Parathyroid adenoma (tissue), 2 donors: ENCODE data around the gene CPB2.

Experiments
- H2AFZ ChIP-seq: fragments of 300-600 bp; sonication (generic); one replicate; pipeline ENCODE4 v1.7.0; 2017; ENCODE audit warnings: antibody characterized with exemption, mild to moderate bottlenecking
- H3K27ac ChIP-seq: fragments of 300-600 bp; sonication (generic); one replicate; pipeline ENCODE4 v1.7.0; 2017
- H3K27me3 ChIP-seq: fragments of 300-600 bp; sonication (generic); one replicate; pipeline ENCODE4 v1.7.0; 2017; ENCODE audit warnings: low read length; ENCODE audit not compliant: control insufficient read depth, insufficient read depth
- H3K36me3 ChIP-seq: fragments of 300-600 bp; sonication (generic); one replicate; pipeline ENCODE4 v1.7.0; 2017; ENCODE audit warnings: low read length; ENCODE audit not compliant: control insufficient read depth, insufficient read depth
- H3K4me1 ChIP-seq: fragments of 300-600 bp; sonication (generic); one replicate; pipeline ENCODE4 v1.7.0; 2017; ENCODE audit warnings: control low read depth
- H3K4me2 ChIP-seq: fragments of 300-600 bp; sonication (generic); one replicate; pipeline ENCODE4 v1.7.0; 2017; ENCODE audit warnings: low read length
- H3K4me3 ChIP-seq: fragments of 300-600 bp; sonication (generic); one replicate; pipeline ENCODE4 v1.7.0; 2017; ENCODE audit warnings: low read depth, low read length
- H3K79me2 ChIP-seq: fragments of 300-600 bp; sonication (generic); one replicate; pipeline ENCODE4 v1.7.0; 2017; ENCODE audit warnings: control low read depth
- H3K9ac ChIP-seq: fragments of 300-600 bp; sonication (generic); one replicate; pipeline ENCODE4 v1.7.0; 2017; ENCODE audit warnings: mild to moderate bottlenecking
- H3K9me3 ChIP-seq: fragments of 300-600 bp; sonication (generic); one replicate; pipeline ENCODE4 v1.7.0; 2017; ENCODE audit warnings: low read length; ENCODE audit not compliant: control insufficient read depth
- CTCF ChIP-seq: fragments of 300-600 bp; sonication (generic); IDR thresholded peaks from one replicate; pipeline ENCODE4 v1.7.0; 2017; ENCODE audit warnings: antibody characterized with exemption, mild to moderate bottlenecking
- donor health status: primary hyperparathyroidism.

CPB2 gene

GRCh38 chr13:46094478-46094877 is 10.4 kb downstream of the CPB2 start:
- no peak overlapping the region for H3K4me3 ChIP-seq
- H3K4me2 ChIP-seq: no peak overlapping the region
- no peaks in the 10 kb centered on the region for H3K27me3 ChIP-seq
- H3K4me1 ChIP-seq: no peaks in the 10 kb centered on the region
- no peaks in the 10 kb centered on the region for H3K9me3 ChIP-seq
- H3K27ac ChIP-seq: no peak overlapping the region
- no peak overlapping the region for H2AFZ ChIP-seq
- H3K36me3 ChIP-seq: no peaks in the 10 kb centered on the region
- no peak for TF ChIP-seq CTCF
- H3K79me2 ChIP-seq: no peaks in the 10 kb centered on the region
- H3K9ac ChIP-seq: no peak overlapping the region

- no peaks in the 10 kb centered on the region for H3K27me3 ChIP-seq
- no peaks in the 10 kb centered on the region for H3K4me1 ChIP-seq
- H2AFZ ChIP-seq: no peak overlapping the region
- H3K79me2 ChIP-seq: no peaks in the 10 kb centered on the region
- no peak overlapping the region for H3K9ac ChIP-seq
- H3K4me3 ChIP-seq: no peak overlapping the region
- TF ChIP-seq CTCF: no peak
- no peaks in the 10 kb centered on the region for H3K9me3 ChIP-seq
- no peak overlapping the region for H3K27ac ChIP-seq
- no peaks in the 10 kb centered on the region for H3K36me3 ChIP-seq
- no peak overlapping the region for H3K4me2 ChIP-seq
These were observed 15.8 kb downstream of the CPB2 start for GRCh38 chr13:46088821-46089562.

GRCh38 chr13:46087481-46087880 is 17.4 kb downstream of the CPB2 start:
- Histone ChIP-seq H3K4me2 (no peak overlapping the region), H3K27ac (no peak overlapping the region), H3K79me2 (no peaks in the 10 kb centered on the region), H3K4me1 (no peaks in the 10 kb centered on the region), H3K9me3 (no peaks in the 10 kb centered on the region), H3K9ac (no peak overlapping the region), H3K27me3 (no peaks in the 10 kb centered on the region), H3K36me3 (no peaks in the 10 kb centered on the region), H2AFZ (no peak overlapping the region), H3K4me3 (no peak overlapping the region)
- no peak for TF ChIP-seq CTCF

- Histone ChIP-seq H3K4me2 (no peak overlapping the region), H3K27me3 (no peaks in the 10 kb centered on the region), H2AFZ (no peak overlapping the region), H3K9me3 (no peaks in the 10 kb centered on the region), H3K4me1 (no peaks in the 10 kb centered on the region), H3K4me3 (no peak overlapping the region), H3K27ac (no peak overlapping the region), H3K9ac (no peak overlapping the region), H3K79me2 (no peaks in the 10 kb centered on the region), H3K36me3 (no peaks in the 10 kb centered on the region)
- TF ChIP-seq CTCF: no peak
These were observed 17.8 kb downstream of the CPB2 start for GRCh38 chr13:46086985-46087384.

- Histone ChIP-seq H3K4me3 (no peak overlapping the region), H3K4me1 (no peaks in the 10 kb centered on the region), H3K9me3 (no peaks in the 10 kb centered on the region), H3K27ac (no peak overlapping the region), H2AFZ (no peak overlapping the region), H3K4me2 (no peak overlapping the region), H3K36me3 (no peaks in the 10 kb centered on the region), H3K79me2 (no peaks in the 10 kb centered on the region), H3K27me3 (no peaks in the 10 kb centered on the region), H3K9ac (no peak overlapping the region)
- TF ChIP-seq CTCF: no peak
These were observed 18.4 kb downstream of the CPB2 start for GRCh38 chr13:46086421-46086922.
